Non-pigmented ciliary epithelial cell (primary cell): ENCODE data around the gene FKBP11.
A peak's percentile ranks its signal among the peaks of the same experiment; 100 is the strongest.

Experiments
- DNase-seq: peaks from one replicate; pipeline ENCODE4 v3.0.0-alpha.2; 2010; ENCODE audit warnings: low read depth

FKBP11 gene

GRCh38 chr12:48925304-48926011, at the start of gene FKBP11:
TSS of gene FKBP11 (minus strand) at chr12:48925492. CDS start at chr12:48925428, 64 bp downstream.
- DNase-seq: no peak

- DNase-seq: no peak
Measured at GRCh38 chr12:48973941-48974673, 48.8 kb upstream of the FKBP11 start.

GRCh38 chr12:48973531-48973930, 48.2 kb upstream of the FKBP11 start:
- no peak for DNase-seq

- DNase-seq: no peak
Measured at GRCh38 chr12:48972952-48973483, 47.7 kb upstream of the FKBP11 start.

- DNase-seq: no peak
Measured at GRCh38 chr12:48972213-48972951, 47.1 kb upstream of the FKBP11 start.

- no peak for DNase-seq
Measured at GRCh38 chr12:48970702-48971334, 45.5 kb upstream of the FKBP11 start.

GRCh38 chr12:48969833-48970701, 44.8 kb upstream of the FKBP11 start:
- DNase-seq: no peak

GRCh38 chr12:48969160-48969771, 44.0 kb upstream of the FKBP11 start:
- no peak for DNase-seq

GRCh38 chr12:48968467-48968866, 43.2 kb upstream of the FKBP11 start:
- no peak for DNase-seq

GRCh38 chr12:48967991-48968390, 42.7 kb upstream of the FKBP11 start:
- no peak for DNase-seq

GRCh38 chr12:48966177-48966895, 41.0 kb upstream of the FKBP11 start:
- no peak for DNase-seq

GRCh38 chr12:48965298-48965838, 40.1 kb upstream of the FKBP11 start:
- no peak for DNase-seq

- no peak for DNase-seq
Measured at GRCh38 chr12:48961801-48962200, 36.5 kb upstream of the FKBP11 start.

GRCh38 chr12:48961331-48961730, 36.0 kb upstream of the FKBP11 start:
- DNase-seq: no peak

GRCh38 chr12:48960834-48961233, 35.5 kb upstream of the FKBP11 start:
- no peak for DNase-seq

GRCh38 chr12:48958049-48958388, 32.7 kb upstream of the FKBP11 start:
- no peak for DNase-seq

- DNase-seq: peak; percentile 52
Measured at GRCh38 chr12:48957141-48958048, 32.1 kb upstream of the FKBP11 start, which contains the start of gene ARF3. TSS of gene ARF3 (minus strand) at chr12:48957487. CDS start at chr12:48941095, 16,392 bp downstream.

GRCh38 chr12:48956279-48957140, 31.2 kb upstream of the FKBP11 start:
- peak; percentile 93 for DNase-seq
